ENCODE results near the gene TRIM71. TPM values are rescaled to one million over a fixed set of nuclear protein-coding genes. Genes with fewer than 3 reads are reported as not detected.

TRIM71 gene
- total and polyA plus RNA-seq, 3 experiments from 2014 or later: 0.02 to 0.07 TPM; not detected in 1

DNA sequence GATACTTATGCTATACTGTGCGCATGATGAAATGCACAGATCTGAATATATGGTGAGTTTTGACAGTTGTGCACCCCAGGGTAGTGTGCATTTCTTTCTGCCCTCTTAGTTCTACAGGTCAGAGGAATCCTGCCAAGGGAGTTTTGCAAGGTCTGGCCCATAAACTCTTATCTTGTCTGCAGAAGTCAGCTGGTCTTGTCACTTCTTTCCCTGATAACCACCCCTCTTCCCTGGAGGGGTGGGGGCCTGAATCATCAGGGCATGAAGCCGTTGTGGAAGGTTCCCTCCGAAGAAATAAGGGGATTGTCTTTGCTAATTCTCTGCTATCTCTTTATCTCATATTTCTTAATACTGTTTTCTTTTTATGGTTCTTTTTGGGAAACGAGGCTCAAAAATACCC is 30.4 kb downstream of the TRIM71 start:
- Histone ChIP-seq H3K36me3 (ENCODE audit: insufficient read depth, low read length) (no peaks in the 10 kb centered on the region), H3K27me3 (ENCODE audit: insufficient read depth, low read length, poor library complexity, severe bottlenecking) (no peaks in the 10 kb centered on the region), H3K9me3 (ENCODE audit: low read length) (no peaks in the 10 kb centered on the region), H3K4me1 (ENCODE audit: insufficient read depth, low read length) (no peaks in the 10 kb centered on the region), H3K27ac (ENCODE audit: low read depth, low read length) (no peak overlapping the region), H3K4me3 (ENCODE audit: low read length) (no peak overlapping the region)
- ChIA-PET POLR2A (no interaction called here), CTCF (no interaction called here)
- H3K4me3 Mint-ChIP-seq: no peak overlapping the region
- H3K9me3 Mint-ChIP-seq: no peaks in the 10 kb centered on the region
- H3K4me1 Mint-ChIP-seq: peaks cover 0 to under 1% (median 0%) of the 10 kb centered on the region in 3 donors
- DNase-seq: no peak
- H3K27me3 Mint-ChIP-seq: peaks cover 0 to under 1% of the 10 kb centered on the region in 2 donors
- H3K27ac Mint-ChIP-seq: no peak overlapping the region
- no peaks in the 10 kb centered on the region for H3K36me3 Mint-ChIP-seq

DNA sequence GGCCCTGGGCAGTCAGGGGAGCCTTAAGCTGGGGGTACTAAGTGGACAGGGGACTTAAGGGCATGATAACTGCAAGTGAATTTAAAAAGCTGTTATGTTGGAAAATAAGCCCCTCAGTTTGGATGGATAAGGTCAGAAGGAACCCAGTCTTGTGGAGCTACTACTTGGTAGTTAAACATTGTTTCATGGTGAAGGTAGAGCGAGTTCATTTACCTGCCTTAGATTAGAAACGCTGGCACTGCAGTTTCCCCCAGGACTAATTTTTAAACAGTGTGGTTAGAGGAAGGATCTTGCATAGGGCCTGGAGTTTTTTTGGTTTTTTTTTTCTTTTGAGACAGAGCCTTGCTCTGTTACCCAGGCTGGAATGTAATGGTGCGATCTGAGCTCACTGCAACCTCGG is 31.2 kb downstream of the TRIM71 start:
- no peak overlapping the region for H3K4me3 ChIP-seq (ENCODE audit: low read length)
- DNase-seq: no peak
- no peak overlapping the region for H3K4me3 Mint-ChIP-seq
- ChIA-PET CTCF (no interaction called here), POLR2A (no interaction called here)
- no peaks in the 10 kb centered on the region for H3K9me3 Mint-ChIP-seq
- peaks cover 0 to 5% of the 10 kb centered on the region in 2 donors for H3K27me3 Mint-ChIP-seq
- H3K4me1 Mint-ChIP-seq: no peaks in the 10 kb centered on the region
- no peaks in the 10 kb centered on the region for H3K9me3 ChIP-seq (ENCODE audit: low read length)
- H3K27me3 ChIP-seq (ENCODE audit: insufficient read depth, low read length, poor library complexity, severe bottlenecking): no peaks in the 10 kb centered on the region
- H3K36me3 ChIP-seq (ENCODE audit: insufficient read depth, low read length): no peaks in the 10 kb centered on the region
- H3K27ac Mint-ChIP-seq: no peak overlapping the region
- no peaks in the 10 kb centered on the region for H3K4me1 ChIP-seq (ENCODE audit: insufficient read depth, low read length)
- H3K27ac ChIP-seq (ENCODE audit: low read depth, low read length): no peak overlapping the region
- no peaks in the 10 kb centered on the region for H3K36me3 Mint-ChIP-seq

DNA sequence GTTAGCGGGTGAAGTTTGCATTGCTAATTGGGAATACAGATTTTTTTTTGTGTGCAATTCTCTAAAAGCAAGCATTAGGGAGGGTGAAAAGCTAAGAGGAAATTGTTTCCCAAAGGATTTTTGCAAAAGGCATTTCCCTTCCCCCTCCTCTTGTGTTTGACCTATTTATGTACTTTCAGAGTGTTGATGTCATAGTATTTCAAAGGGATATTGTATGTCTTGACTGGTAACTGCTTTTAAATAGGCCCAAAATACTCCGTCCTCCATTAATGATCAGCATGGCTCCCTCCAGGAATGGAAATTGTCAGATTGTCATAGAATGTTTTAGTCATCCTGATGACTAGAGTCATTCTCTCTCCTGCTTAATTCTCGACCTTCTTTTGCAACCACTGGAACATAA is 32.4 kb downstream of the TRIM71 start:
- Mint-ChIP-seq H3K36me3 (no peaks in the 10 kb centered on the region), H3K27ac (no peak overlapping the region), H3K4me1 (no peaks in the 10 kb centered on the region), H3K9me3 (no peaks in the 10 kb centered on the region), H3K27me3 (peaks cover 3 to 7% of the 10 kb centered on the region in 2 donors), H3K4me3 (no peak overlapping the region)
- H3K4me1 ChIP-seq (ENCODE audit: insufficient read depth, low read length): no peaks in the 10 kb centered on the region
- no peak overlapping the region for H3K4me3 ChIP-seq (ENCODE audit: low read length)
- ChIA-PET CTCF (no interaction called here), POLR2A (no interaction called here)
- no peak overlapping the region for H3K27ac ChIP-seq (ENCODE audit: low read depth, low read length)
- no peak for DNase-seq
- H3K27me3 ChIP-seq (ENCODE audit: insufficient read depth, low read length, poor library complexity, severe bottlenecking): no peaks in the 10 kb centered on the region
- no peaks in the 10 kb centered on the region for H3K9me3 ChIP-seq (ENCODE audit: low read length)
- H3K36me3 ChIP-seq (ENCODE audit: insufficient read depth, low read length): no peaks in the 10 kb centered on the region

DNA sequence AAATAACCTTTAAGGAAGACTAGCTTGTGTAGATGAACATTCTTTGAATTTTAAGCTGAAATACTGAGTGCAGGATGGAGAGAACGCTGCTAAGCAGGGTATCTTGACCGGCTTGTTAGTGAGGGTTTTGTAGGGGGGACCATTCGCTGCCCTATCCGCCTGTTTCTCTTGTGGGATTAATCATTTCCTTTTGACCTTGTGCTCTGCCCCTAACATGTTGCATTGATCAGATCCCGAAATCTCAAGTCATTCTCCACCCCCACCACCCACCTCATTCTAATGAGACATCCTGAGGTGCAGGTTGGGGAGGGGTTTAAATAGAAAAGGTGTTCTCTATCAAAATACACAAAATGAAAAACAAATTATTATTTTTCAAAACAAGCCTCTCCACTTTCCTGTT is 32.8 kb downstream of the TRIM71 start:
- no peak overlapping the region for H3K4me3 ChIP-seq (ENCODE audit: low read length)
- no peak overlapping the region for H3K27ac ChIP-seq (ENCODE audit: low read depth, low read length)
- H3K4me1 ChIP-seq (ENCODE audit: insufficient read depth, low read length): no peaks in the 10 kb centered on the region
- ChIA-PET POLR2A (no interaction called here), CTCF (no interaction called here)
- H3K27me3 Mint-ChIP-seq: peaks cover 5 to 11% of the 10 kb centered on the region in 2 donors
- H3K9me3 Mint-ChIP-seq: no peaks in the 10 kb centered on the region
- H3K4me1 Mint-ChIP-seq: no peaks in the 10 kb centered on the region
- H3K4me3 Mint-ChIP-seq: no peak overlapping the region
- no peaks in the 10 kb centered on the region for H3K27me3 ChIP-seq (ENCODE audit: insufficient read depth, low read length, poor library complexity, severe bottlenecking)
- H3K27ac Mint-ChIP-seq: no peak overlapping the region
- no peaks in the 10 kb centered on the region for H3K9me3 ChIP-seq (ENCODE audit: low read length)
- no peaks in the 10 kb centered on the region for H3K36me3 ChIP-seq (ENCODE audit: insufficient read depth, low read length)
- no peaks in the 10 kb centered on the region for H3K36me3 Mint-ChIP-seq
- no peak for DNase-seq

GRCh38 chr3:32852146-32852545 is 34.3 kb downstream of the TRIM71 start:
- Histone ChIP-seq H3K27ac (ENCODE audit: low read depth, low read length) (no peak overlapping the region), H3K9me3 (ENCODE audit: low read length) (no peaks in the 10 kb centered on the region), H3K4me3 (ENCODE audit: low read length) (no peak overlapping the region), H3K4me1 (ENCODE audit: insufficient read depth, low read length) (no peaks in the 10 kb centered on the region), H3K36me3 (ENCODE audit: insufficient read depth, low read length) (no peaks in the 10 kb centered on the region), H3K27me3 (ENCODE audit: insufficient read depth, low read length, poor library complexity, severe bottlenecking) (no peaks in the 10 kb centered on the region)
- Mint-ChIP-seq H3K27ac (no peak overlapping the region), H3K36me3 (no peaks in the 10 kb centered on the region), H3K27me3 (peaks cover 5 to 16% of the 10 kb centered on the region in 2 donors), H3K9me3 (no peaks in the 10 kb centered on the region), H3K4me1 (no peaks in the 10 kb centered on the region), H3K4me3 (no peak overlapping the region)
- ChIA-PET POLR2A (no interaction called here), CTCF (interaction anchor here (0.8 to 1.1 kb wide), 2 partner anchors 9 to 11 kb away, joined by 3 read pairs; no protein-coding TSS in a partner anchor)
- no peak for DNase-seq

- ChIA-PET POLR2A (no interaction called here), CTCF (no interaction called here)
Observed at GRCh38 chr3:32855350-32855953, 37.7 kb downstream of the TRIM71 start.

GRCh38 chr3:32856355-32856889 is 38.6 kb downstream of the TRIM71 start:
- Histone ChIP-seq H3K4me3 (ENCODE audit: low read length) (no peak overlapping the region), H3K9me3 (ENCODE audit: low read length) (no peaks in the 10 kb centered on the region), H3K36me3 (ENCODE audit: insufficient read depth, low read length) (no peaks in the 10 kb centered on the region), H3K4me1 (ENCODE audit: insufficient read depth, low read length) (no peaks in the 10 kb centered on the region), H3K27me3 (ENCODE audit: insufficient read depth, low read length, poor library complexity, severe bottlenecking) (no peaks in the 10 kb centered on the region), H3K27ac (ENCODE audit: low read depth, low read length) (no peak overlapping the region)
- peaks cover 5 to 19% of the 10 kb centered on the region in 2 donors for H3K27me3 Mint-ChIP-seq
- no peak for DNase-seq
- H3K4me3 Mint-ChIP-seq: no peak overlapping the region
- H3K27ac Mint-ChIP-seq: no peak overlapping the region
- CTCF ChIA-PET: no interaction called here
- no peaks in the 10 kb centered on the region for H3K36me3 Mint-ChIP-seq
- POLR2A ChIA-PET: no interaction called here
- H3K4me1 Mint-ChIP-seq: no peaks in the 10 kb centered on the region
- H3K9me3 Mint-ChIP-seq: no peaks in the 10 kb centered on the region

More at GRCh38 chr3:32855350-32855953, 37.7 kb downstream of the TRIM71 start:
- no peaks in the 10 kb centered on the region for H3K4me1 ChIP-seq (ENCODE audit: insufficient read depth, low read length)
- DNase-seq: no peak
- H3K4me3 ChIP-seq (ENCODE audit: low read length): no peak overlapping the region
- Mint-ChIP-seq H3K4me3 (no peak overlapping the region), H3K4me1 (no peaks in the 10 kb centered on the region), H3K27ac (no peak overlapping the region), H3K27me3 (peaks cover 5 to 18% of the 10 kb centered on the region in 2 donors), H3K9me3 (no peaks in the 10 kb centered on the region), H3K36me3 (no peaks in the 10 kb centered on the region)
- no peaks in the 10 kb centered on the region for H3K36me3 ChIP-seq (ENCODE audit: insufficient read depth, low read length)
- no peaks in the 10 kb centered on the region for H3K9me3 ChIP-seq (ENCODE audit: low read length)
- no peaks in the 10 kb centered on the region for H3K27me3 ChIP-seq (ENCODE audit: insufficient read depth, low read length, poor library complexity, severe bottlenecking)
- no peak overlapping the region for H3K27ac ChIP-seq (ENCODE audit: low read depth, low read length)

DNA sequence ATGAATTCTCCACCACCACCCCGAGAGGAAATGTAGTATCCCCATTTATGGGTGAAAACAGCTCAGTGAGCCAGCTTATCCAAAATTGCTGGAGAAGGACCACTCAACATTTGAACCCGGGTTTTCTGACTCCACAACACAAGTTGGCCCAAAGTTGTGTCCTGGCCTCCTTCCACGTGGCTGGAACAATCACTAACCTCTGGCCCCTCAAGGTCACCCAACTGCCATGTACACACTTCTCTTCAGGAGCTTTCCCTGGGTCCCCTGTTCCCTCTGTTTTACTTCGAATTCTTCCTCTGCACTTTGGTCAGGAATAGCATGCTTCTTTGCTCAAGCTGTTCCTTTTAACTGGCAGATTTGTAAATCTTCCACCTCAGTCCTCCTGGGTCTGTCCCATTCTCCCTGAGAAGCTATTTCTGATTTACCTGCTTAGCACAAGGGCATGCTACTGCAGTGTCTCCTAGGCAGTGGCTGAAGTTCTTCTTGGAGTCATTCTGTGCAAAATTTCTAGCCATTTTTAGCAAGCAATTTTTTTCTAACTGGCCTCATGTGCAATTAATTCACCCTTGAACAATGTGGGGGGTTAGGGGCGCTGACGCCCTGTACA is 39.2 kb downstream of the TRIM71 start:
- Histone ChIP-seq H3K36me3 (ENCODE audit: insufficient read depth, low read length) (no peaks in the 10 kb centered on the region), H3K27ac (ENCODE audit: low read depth, low read length) (no peak overlapping the region), H3K4me3 (ENCODE audit: low read length) (no peak overlapping the region), H3K4me1 (ENCODE audit: insufficient read depth, low read length) (no peaks in the 10 kb centered on the region), H3K27me3 (ENCODE audit: insufficient read depth, low read length, poor library complexity, severe bottlenecking) (no peaks in the 10 kb centered on the region), H3K9me3 (ENCODE audit: low read length) (no peaks in the 10 kb centered on the region)
- Mint-ChIP-seq H3K36me3 (no peaks in the 10 kb centered on the region), H3K4me1 (no peaks in the 10 kb centered on the region), H3K27me3 (peaks cover 5 to 19% of the 10 kb centered on the region in 2 donors), H3K9me3 (no peaks in the 10 kb centered on the region), H3K27ac (no peak overlapping the region), H3K4me3 (no peak overlapping the region)
- POLR2A ChIA-PET: no interaction called here
- no peak for DNase-seq
- CTCF ChIA-PET: no interaction called here
